ENCODE measurements around the gene TMEM238L. TPM values are rescaled to one million over a fixed set of nuclear protein-coding genes. Genes with fewer than 3 reads are reported as not detected.

The TMEM238L gene
- total and polyA plus RNA-seq, 2 experiments from 2014 or later = not detected

- ATAC-seq (no peak), DNase-seq (ENCODE audit: low spot score) (no peak)
- no peak overlapping the region for H3K27ac Mint-ChIP-seq
- Histone ChIP-seq H3K27ac (ENCODE audit: low read depth) (no peak overlapping the region), H3K27me3 (ENCODE audit: insufficient read depth) (no peaks in the 10 kb centered on the region), H3K4me2 (no peak overlapping the region), H4K20me1 (replicated peaks; ENCODE audit: insufficient read depth) (no peaks in the 10 kb centered on the region), H3K9me2 (ENCODE audit: insufficient read depth) (peaks cover 2% of the 10 kb centered on the region; the same call in 1 of the 2 replicates), H3K4me3 (no peak overlapping the region), H3K4me1 (ENCODE audit: insufficient read depth) (peaks cover 20% of the 10 kb centered on the region), H2AFZ (no peak overlapping the region), H3K79me2 (replicated peaks; ENCODE audit: insufficient read depth) (no peaks in the 10 kb centered on the region), H3K36me3 (ENCODE audit: insufficient read depth) (no peaks in the 10 kb centered on the region), H3F3A (replicated peaks; ENCODE audit: low read depth) (peaks cover 4% of the 10 kb centered on the region; the same call in 1 of the 2 replicates)
- TF ChIP-seq JUNB (IDR thresholded peaks at IDR 0.05; ENCODE audit: unreplicated experiment) = no peak
- no peak for TF ChIP-seq STAT1 (IDR thresholded peaks at IDR 0.05; ENCODE audit: unreplicated experiment)
- TF ChIP-seq CREB1 (CRISPR knock-in tag; IDR thresholded peaks at IDR 0.05; ENCODE audit: low read depth) = no peak
- no peak for TF ChIP-seq ZNF114 (CRISPR knock-in tag; IDR thresholded peaks at IDR 0.05)
- no peak for TF ChIP-seq EZH2 (IDR thresholded peaks at IDR 0.05; ENCODE audit: low read depth, unreplicated experiment)
- no peak for TF ChIP-seq EZH2phosphoT487 (IDR thresholded peaks at IDR 0.05; ENCODE audit: unreplicated experiment)
- no peak for TF ChIP-seq NANOG (IDR thresholded peaks at IDR 0.05; ENCODE audit: borderline replicate concordance)
- TF ChIP-seq ZNF331 (CRISPR knock-in tag; IDR thresholded peaks at IDR 0.05; ENCODE audit: low read depth) = no peak
- H3K36me3 Mint-ChIP-seq (ENCODE audit: low read depth) = no peaks in the 10 kb centered on the region
- peaks cover 8% of the 10 kb centered on the region for H3K27me3 Mint-ChIP-seq (ENCODE audit: insufficient read depth, low read depth, poor library complexity)
- no peak overlapping the region for H3K4me3 Mint-ChIP-seq
- peaks cover 27% of the 10 kb centered on the region for H3K4me1 Mint-ChIP-seq
- peaks cover 2% of the 10 kb centered on the region; the same call in 1 of the 3 replicates for H3K9me3 Mint-ChIP-seq
Observed at GRCh38 chr17:10750210-10750609, 53.7 kb downstream of the TMEM238L start.

DNA sequence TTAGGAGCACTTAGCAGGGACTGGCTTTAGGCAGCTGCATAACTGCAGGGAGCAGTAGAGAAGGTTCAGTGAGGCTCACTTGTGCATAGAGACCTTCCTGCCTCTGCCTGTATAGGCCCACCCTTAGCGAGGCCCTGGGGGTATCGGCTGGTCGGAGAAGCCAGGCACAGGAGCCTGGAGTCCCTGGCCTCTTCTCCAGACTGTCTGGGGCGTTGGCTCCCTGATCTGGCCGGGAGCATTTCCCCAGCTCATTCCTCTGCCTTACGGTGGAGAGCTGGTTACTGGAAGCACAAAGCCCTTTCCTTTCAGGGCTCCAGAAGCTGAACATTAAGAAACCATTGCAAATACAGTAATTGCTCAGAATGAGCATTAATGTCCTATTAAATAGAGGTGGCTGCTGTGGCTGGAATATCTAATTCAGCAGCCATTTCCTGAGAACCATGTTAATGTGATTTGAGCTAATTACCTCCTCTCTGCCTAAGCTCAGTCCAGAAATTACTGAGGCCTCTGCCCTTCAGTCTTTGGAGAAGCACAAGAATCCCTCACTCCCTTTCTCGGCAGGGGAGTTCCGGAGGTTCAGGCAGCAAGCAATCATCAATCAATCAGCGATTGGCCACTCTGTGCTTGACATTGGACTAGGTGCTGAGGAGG, 55.2 kb downstream of the TMEM238L start:
- H4K20me1 ChIP-seq (replicated peaks; ENCODE audit: insufficient read depth) = no peaks in the 10 kb centered on the region
- H2AFZ ChIP-seq = no peak overlapping the region
- H3K27me3 ChIP-seq (ENCODE audit: insufficient read depth) = no peaks in the 10 kb centered on the region
- ATAC-seq = peak; percentile 69
- peaks cover 13% of the 10 kb centered on the region for H3K4me1 ChIP-seq (ENCODE audit: insufficient read depth)
- DNase-seq (ENCODE audit: low spot score) = no peak
- H3K4me3 Mint-ChIP-seq = no peak overlapping the region
- peaks cover 2% of the 10 kb centered on the region; the same call in 1 of the 2 replicates for H3K9me2 ChIP-seq (ENCODE audit: insufficient read depth)
- 0 out of 3 replicates have a peak, but pooled peaks cover 2% of the 10 kb centered on the region for H3K9me3 Mint-ChIP-seq
- no peaks in the 10 kb centered on the region for H3K79me2 ChIP-seq (replicated peaks; ENCODE audit: insufficient read depth)
- H3K27me3 Mint-ChIP-seq (ENCODE audit: insufficient read depth, low read depth, poor library complexity) = peaks cover 5% of the 10 kb centered on the region
- no peak overlapping the region for H3K27ac Mint-ChIP-seq
- H3K36me3 ChIP-seq (ENCODE audit: insufficient read depth) = no peaks in the 10 kb centered on the region
- H3K27ac ChIP-seq (ENCODE audit: low read depth) = no peak overlapping the region
- no peak overlapping the region for H3K4me3 ChIP-seq
- H3F3A ChIP-seq (replicated peaks; ENCODE audit: low read depth) = no peaks in the 10 kb centered on the region
- 0 out of 2 replicates have a peak overlapping the region, but pooled peaks have one; percentile 26 for H3K4me2 ChIP-seq
- peaks cover 16% of the 10 kb centered on the region for H3K4me1 Mint-ChIP-seq
- H3K36me3 Mint-ChIP-seq (ENCODE audit: low read depth) = no peaks in the 10 kb centered on the region
- TF ChIP-seq NANOG (IDR thresholded peaks at IDR 0.05; ENCODE audit: borderline replicate concordance) (no peak), EZH2phosphoT487 (IDR thresholded peaks at IDR 0.05; ENCODE audit: unreplicated experiment) (no peak), JUNB (IDR thresholded peaks at IDR 0.05; ENCODE audit: unreplicated experiment) (no peak), ETS1 (IDR thresholded peaks at IDR 0.05) (no peak)
- TF ChIP-seq, protein P1, sequence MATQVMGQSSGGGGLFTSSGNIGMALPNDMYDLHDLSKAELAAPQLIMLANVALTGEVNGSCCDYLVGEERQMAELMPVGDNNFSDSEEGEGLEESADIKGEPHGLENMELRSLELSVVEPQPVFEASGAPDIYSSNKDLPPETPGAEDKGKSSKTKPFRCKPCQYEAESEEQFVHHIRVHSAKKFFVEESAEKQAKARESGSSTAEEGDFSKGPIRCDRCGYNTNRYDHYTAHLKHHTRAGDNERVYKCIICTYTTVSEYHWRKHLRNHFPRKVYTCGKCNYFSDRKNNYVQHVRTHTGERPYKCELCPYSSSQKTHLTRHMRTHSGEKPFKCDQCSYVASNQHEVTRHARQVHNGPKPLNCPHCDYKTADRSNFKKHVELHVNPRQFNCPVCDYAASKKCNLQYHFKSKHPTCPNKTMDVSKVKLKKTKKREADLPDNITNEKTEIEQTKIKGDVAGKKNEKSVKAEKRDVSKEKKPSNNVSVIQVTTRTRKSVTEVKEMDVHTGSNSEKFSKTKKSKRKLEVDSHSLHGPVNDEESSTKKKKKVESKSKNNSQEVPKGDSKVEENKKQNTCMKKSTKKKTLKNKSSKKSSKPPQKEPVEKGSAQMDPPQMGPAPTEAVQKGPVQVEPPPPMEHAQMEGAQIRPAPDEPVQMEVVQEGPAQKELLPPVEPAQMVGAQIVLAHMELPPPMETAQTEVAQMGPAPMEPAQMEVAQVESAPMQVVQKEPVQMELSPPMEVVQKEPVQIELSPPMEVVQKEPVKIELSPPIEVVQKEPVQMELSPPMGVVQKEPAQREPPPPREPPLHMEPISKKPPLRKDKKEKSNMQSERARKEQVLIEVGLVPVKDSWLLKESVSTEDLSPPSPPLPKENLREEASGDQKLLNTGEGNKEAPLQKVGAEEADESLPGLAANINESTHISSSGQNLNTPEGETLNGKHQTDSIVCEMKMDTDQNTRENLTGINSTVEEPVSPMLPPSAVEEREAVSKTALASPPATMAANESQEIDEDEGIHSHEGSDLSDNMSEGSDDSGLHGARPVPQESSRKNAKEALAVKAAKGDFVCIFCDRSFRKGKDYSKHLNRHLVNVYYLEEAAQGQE (IDR thresholded peaks at IDR 0.05; ENCODE audit: unreplicated experiment) = no peak

All from GM23338 (cell line).